ENCODE results near the gene COL24A1. TPM values are rescaled to one million over a fixed set of nuclear protein-coding genes. Genes with fewer than 3 reads are reported as not detected.

COL24A1 gene
- total and polyA plus RNA-seq, 2 of the 13 experiments (the other 11 are each of a cell fraction or from before 2014, with no cell fraction given), result 0.04 to 0.13 TPM

DNA sequence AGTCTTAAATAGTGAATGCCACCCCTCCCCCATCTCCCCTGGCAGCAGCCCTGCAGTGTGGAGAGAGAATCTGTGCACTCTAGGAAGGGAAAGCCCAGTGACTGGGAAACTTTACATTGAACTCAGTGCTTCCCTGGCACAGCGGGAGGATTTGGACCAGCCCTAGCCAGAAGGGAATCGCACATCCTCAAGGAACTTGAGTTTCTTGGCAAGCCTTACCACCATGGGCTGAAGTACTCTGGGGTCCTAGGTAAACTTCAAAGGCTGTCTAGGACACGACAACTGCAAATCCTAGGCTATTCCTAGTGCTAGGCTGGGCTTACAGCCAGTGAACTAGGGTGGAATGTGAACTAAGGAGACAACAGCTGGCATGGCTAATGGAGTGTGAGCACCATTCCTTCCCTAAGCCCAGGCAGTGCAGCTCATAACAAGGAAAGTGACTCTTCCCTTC is 88.3 kb downstream of the COL24A1 start:
- POLR2A ChIA-PET, result no interaction called here
- in situ Hi-C loops (cut with HindIII; ENCODE audit: extremely low pct_ligation_motif_present, low pct_unique_long_range_greater_than_20kb), result no loop called here
- H4K20me1 ChIP-seq (ENCODE audit: insufficient read depth, low read length), result no peaks in the 10 kb centered on the region

More for the DNA sequence above, 88.3 kb downstream of the COL24A1 start:
- H3K79me2 ChIP-seq (ENCODE audit: insufficient read depth, low read length), result no peaks in the 10 kb centered on the region
- WGBS (ENCODE audit: low lambda C conversion rate), result 0% methylated on average over 3 of the region's 3 CpGs
- no peak overlapping the region for H3K4me3 ChIP-seq (replicated peaks in 1 of 3; ENCODE audit: insufficient read depth in 1 of 3, low read depth in 2 of 3, low read length in 3 of 3)
- no peak for TF ChIP-seq MZF1 (CRISPR knock-in tag; IDR thresholded peaks at IDR 0.05; ENCODE audit: borderline replicate concordance)
- TF ChIP-seq BHLHE40 (IDR thresholded peaks at IDR 0.05; ENCODE audit: low read length), result no peak
- no peak for TF ChIP-seq MLLT10 (CRISPR knock-in tag; IDR thresholded peaks at IDR 0.05)
- TF ChIP-seq ZMYM4 (CRISPR knock-in tag; IDR thresholded peaks at IDR 0.05), result no peak
- TF ChIP-seq, protein P1, sequence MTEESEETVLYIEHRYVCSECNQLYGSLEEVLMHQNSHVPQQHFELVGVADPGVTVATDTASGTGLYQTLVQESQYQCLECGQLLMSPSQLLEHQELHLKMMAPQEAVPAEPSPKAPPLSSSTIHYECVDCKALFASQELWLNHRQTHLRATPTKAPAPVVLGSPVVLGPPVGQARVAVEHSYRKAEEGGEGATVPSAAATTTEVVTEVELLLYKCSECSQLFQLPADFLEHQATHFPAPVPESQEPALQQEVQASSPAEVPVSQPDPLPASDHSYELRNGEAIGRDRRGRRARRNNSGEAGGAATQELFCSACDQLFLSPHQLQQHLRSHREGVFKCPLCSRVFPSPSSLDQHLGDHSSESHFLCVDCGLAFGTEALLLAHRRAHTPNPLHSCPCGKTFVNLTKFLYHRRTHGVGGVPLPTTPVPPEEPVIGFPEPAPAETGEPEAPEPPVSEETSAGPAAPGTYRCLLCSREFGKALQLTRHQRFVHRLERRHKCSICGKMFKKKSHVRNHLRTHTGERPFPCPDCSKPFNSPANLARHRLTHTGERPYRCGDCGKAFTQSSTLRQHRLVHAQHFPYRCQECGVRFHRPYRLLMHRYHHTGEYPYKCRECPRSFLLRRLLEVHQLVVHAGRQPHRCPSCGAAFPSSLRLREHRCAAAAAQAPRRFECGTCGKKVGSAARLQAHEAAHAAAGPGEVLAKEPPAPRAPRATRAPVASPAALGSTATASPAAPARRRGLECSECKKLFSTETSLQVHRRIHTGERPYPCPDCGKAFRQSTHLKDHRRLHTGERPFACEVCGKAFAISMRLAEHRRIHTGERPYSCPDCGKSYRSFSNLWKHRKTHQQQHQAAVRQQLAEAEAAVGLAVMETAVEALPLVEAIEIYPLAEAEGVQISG (CRISPR knock-in tag; IDR thresholded peaks at IDR 0.05), result no peak
- no peak for TF ChIP-seq MAFF (IDR thresholded peaks at IDR 0.05; ENCODE audit: low read depth, low read length)
- no peak for TF ChIP-seq MEIS2 (CRISPR knock-in tag; IDR thresholded peaks at IDR 0.05)
- no peak for TF ChIP-seq ZNF414 (CRISPR knock-in tag; IDR thresholded peaks at IDR 0.05)
- TF ChIP-seq RNF2 (conservative IDR thresholded peaks at IDR 0.05; ENCODE audit: low read depth), result no peak
- TF ChIP-seq, protein P2, sequence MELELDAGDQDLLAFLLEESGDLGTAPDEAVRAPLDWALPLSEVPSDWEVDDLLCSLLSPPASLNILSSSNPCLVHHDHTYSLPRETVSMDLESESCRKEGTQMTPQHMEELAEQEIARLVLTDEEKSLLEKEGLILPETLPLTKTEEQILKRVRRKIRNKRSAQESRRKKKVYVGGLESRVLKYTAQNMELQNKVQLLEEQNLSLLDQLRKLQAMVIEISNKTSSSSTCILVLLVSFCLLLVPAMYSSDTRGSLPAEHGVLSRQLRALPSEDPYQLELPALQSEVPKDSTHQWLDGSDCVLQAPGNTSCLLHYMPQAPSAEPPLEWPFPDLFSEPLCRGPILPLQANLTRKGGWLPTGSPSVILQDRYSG (CRISPR knock-in tag; IDR thresholded peaks at IDR 0.05), result no peak
- no peak for TF ChIP-seq NBN (conservative IDR thresholded peaks at IDR 0.05)
- no peak for TF ChIP-seq SALL1 (CRISPR knock-in tag; IDR thresholded peaks at IDR 0.05)
- TF ChIP-seq TCF7 (IDR thresholded peaks at IDR 0.05; ENCODE audit: low read depth), result no peak
- no peak for TF ChIP-seq GPN1 (CRISPR knock-in tag; IDR thresholded peaks at IDR 0.05; ENCODE audit: borderline replicate concordance)
- TF ChIP-seq ZNF598 (CRISPR knock-in tag; IDR thresholded peaks at IDR 0.05; ENCODE audit: borderline replicate concordance), result no peak
- TF ChIP-seq ZNF263 (CRISPR knock-in tag; IDR thresholded peaks at IDR 0.05), result no peak
- no peak for TF ChIP-seq MIER2 (CRISPR knock-in tag; IDR thresholded peaks at IDR 0.05)
- FAIRE-seq (no peak), DNase-seq (ENCODE audit: low spot score) (no peak), ATAC-seq (no peak)
- H3K9ac ChIP-seq (ENCODE audit: insufficient read depth, low read depth, low read length), result no peak overlapping the region
- no peaks in the 10 kb centered on the region for H3K36me3 ChIP-seq (replicated peaks in 1 of 2; ENCODE audit: control insufficient read depth in 1 of 2, insufficient read depth in 2 of 2, low read length in 2 of 2)
- no peak overlapping the region for H2AFZ ChIP-seq (ENCODE audit: low read length)
- no TSS peak for BruUV-seq (replicated peaks)
- CTCF ChIA-PET (ENCODE audit: low intra/inter-chr PET ratio, low total read pairs), result no interaction called here
- no peaks in the 10 kb centered on the region for H3K4me1 ChIP-seq (ENCODE audit: insufficient read depth, low read length)
- no peak overlapping the region for H3K4me2 ChIP-seq (ENCODE audit: low read depth, low read length)
- intact Hi-C loops (cut with micrococcal nuclease; ENCODE audit: unreplicated experiment), result no loop called here
- no peaks in the 10 kb centered on the region for H3K27me3 ChIP-seq (ENCODE audit: control insufficient read depth in 1 of 2, insufficient read depth in 2 of 2, low read length in 2 of 2)
- H3K27ac ChIP-seq (ENCODE audit: extremely low read length, insufficient read depth, low read length), result no peak overlapping the region
- H3K9me3 ChIP-seq (ENCODE audit: low read length), result no peaks in the 10 kb centered on the region
